ENCODE results near the gene LIAS.
"Not testable (repeated sequence)": the region's sequence is repeated elsewhere in the genome, so short reads cannot be mapped to it uniquely, and the experiment has no call there.

Gene LIAS

GRCh38 chr4:39455486-39455885, 3.4 kb upstream of the LIAS start:
- Histone ChIP-seq H3K27ac (ENCODE audit: low read depth, low read length) (no peak overlapping the region), H3K9ac (ENCODE audit: low read length) (no peak overlapping the region), H3K27me3 (ENCODE audit: insufficient read depth, low read length) (no peaks in the 10 kb centered on the region), H3K4me2 (ENCODE audit: low read length) (no peak overlapping the region), H3K79me1 (ENCODE audit: low read length) (peaks cover 5% of the 10 kb centered on the region), H3K4me3 (ENCODE audit: low read depth, low read length) (no peak overlapping the region), H2BK12ac (ENCODE audit: low read length) (no peak overlapping the region), H3K4me1 (ENCODE audit: control insufficient read depth in 1 of 2, insufficient read depth in 2 of 2, low read length in 2 of 2) (no peaks in the 10 kb centered on the region), H3K18ac (ENCODE audit: low read length) (no peak overlapping the region), H2AFZ (ENCODE audit: insufficient read depth, low read length, poor library complexity) (no peak overlapping the region), H3K23ac (ENCODE audit: low read length) (no peak overlapping the region), H3K79me2 (ENCODE audit: control insufficient read depth, insufficient read depth, low read length, poor library complexity) (peaks cover 7% of the 10 kb centered on the region), H4K12ac (ENCODE audit: low read depth, low read length) (no peak overlapping the region), H3K36me3 (ENCODE audit: control insufficient read depth in 1 of 2, insufficient read depth in 2 of 2, low read length in 2 of 2) (peaks cover 16 to 42% of the 10 kb centered on the region in 2 experiments), H2BK120ac (ENCODE audit: insufficient read depth, low read length, poor library complexity) (no peak overlapping the region), H3K14ac (ENCODE audit: low read length) (no peak overlapping the region), H2BK5ac (ENCODE audit: low read depth, low read length, poor library complexity) (no peak overlapping the region), H4K91ac (ENCODE audit: low read depth, low read length) (no peak overlapping the region), H3K9me3 (ENCODE audit: insufficient read depth, low read depth, low read length) (no peaks in the 10 kb centered on the region), H4K8ac (ENCODE audit: low read depth, low read length) (no peak overlapping the region), H2AK5ac (ENCODE audit: low read length) (no peak overlapping the region), H3K4ac (ENCODE audit: low read depth, low read length) (no peak overlapping the region)
- no CpG with 5 or more reads among the region's 6 CpGs for WGBS (ENCODE audit: extremely low coverage, insufficient coverage, insufficient read length)
- no peak for DNase-seq

- H3K79me2 ChIP-seq (ENCODE audit: control insufficient read depth, insufficient read depth, low read length, poor library complexity): peaks cover 7% of the 10 kb centered on the region
- no peak overlapping the region for H4K12ac ChIP-seq (ENCODE audit: low read depth, low read length)
- no peak for DNase-seq
- no peaks in the 10 kb centered on the region for H3K4me1 ChIP-seq (ENCODE audit: control insufficient read depth in 1 of 2, insufficient read depth in 2 of 2, low read length in 2 of 2)
- peak overlapping the region; percentile 66 for H3K4me2 ChIP-seq (ENCODE audit: low read length)
- no peak overlapping the region for H3K4me3 ChIP-seq (ENCODE audit: low read depth, low read length)
- peaks cover 5% of the 10 kb centered on the region for H3K79me1 ChIP-seq (ENCODE audit: low read length)
- H3K9me3 ChIP-seq (ENCODE audit: insufficient read depth, low read depth, low read length): no peaks in the 10 kb centered on the region
- H4K91ac ChIP-seq (ENCODE audit: low read depth, low read length): no peak overlapping the region
- H3K27ac ChIP-seq (ENCODE audit: low read depth, low read length): no peak overlapping the region
- WGBS (ENCODE audit: extremely low coverage, insufficient coverage, insufficient read length): no CpG with 5 or more reads among the region's 10 CpGs
- no peak overlapping the region for H2AK5ac ChIP-seq (ENCODE audit: low read length)
- H2BK12ac ChIP-seq (ENCODE audit: low read length): no peak overlapping the region
- no peak overlapping the region for H2BK5ac ChIP-seq (ENCODE audit: low read depth, low read length, poor library complexity)
- H3K9ac ChIP-seq (ENCODE audit: low read length): no peak overlapping the region
- peak overlapping the region; percentile 85 for H3K4ac ChIP-seq (ENCODE audit: low read depth, low read length)
- no peak overlapping the region for H3K14ac ChIP-seq (ENCODE audit: low read length)
- no peak overlapping the region for H2BK120ac ChIP-seq (ENCODE audit: insufficient read depth, low read length, poor library complexity)
- no peak overlapping the region for H4K8ac ChIP-seq (ENCODE audit: low read depth, low read length)
- H2AFZ ChIP-seq (ENCODE audit: insufficient read depth, low read length, poor library complexity): no peak overlapping the region
- no peaks in the 10 kb centered on the region for H3K27me3 ChIP-seq (ENCODE audit: insufficient read depth, low read length)
- H3K23ac ChIP-seq (ENCODE audit: low read length): no peak overlapping the region
- peaks cover 14 to 34% of the 10 kb centered on the region in 2 experiments for H3K36me3 ChIP-seq (ENCODE audit: control insufficient read depth in 1 of 2, insufficient read depth in 2 of 2, low read length in 2 of 2)
- no peak overlapping the region for H3K18ac ChIP-seq (ENCODE audit: low read length)
Measured at GRCh38 chr4:39456946-39457763, 1.7 kb upstream of the LIAS start.

- Histone ChIP-seq H3K4ac (ENCODE audit: low read depth, low read length) (peak overlapping the region; percentile 91), H3K36me3 (ENCODE audit: control insufficient read depth in 1 of 2, insufficient read depth in 2 of 2, low read length in 2 of 2) (peaks cover 16 to 26% of the 10 kb centered on the region in 2 experiments), H3K9ac (ENCODE audit: low read length) (peak overlapping the region; percentile 98), H4K8ac (ENCODE audit: low read depth, low read length) (peak overlapping the region; percentile 91), H3K4me2 (ENCODE audit: low read length) (peak overlapping the region; percentile 66), H2AK5ac (ENCODE audit: low read length) (peak overlapping the region; percentile 67), H3K18ac (ENCODE audit: low read length) (peak overlapping the region; percentile 13), H3K27ac (ENCODE audit: low read depth, low read length) (peak overlapping the region; percentile 89), H4K12ac (ENCODE audit: low read depth, low read length) (peak overlapping the region; percentile 55), H2BK5ac (ENCODE audit: low read depth, low read length, poor library complexity) (peak overlapping the region; percentile 55), H3K4me3 (ENCODE audit: low read depth, low read length) (peak overlapping the region; percentile 82), H4K91ac (ENCODE audit: low read depth, low read length) (peak overlapping the region; percentile 83), H2AFZ (ENCODE audit: insufficient read depth, low read length, poor library complexity) (peak overlapping the region; percentile 46), H2BK120ac (ENCODE audit: insufficient read depth, low read length, poor library complexity) (peak overlapping the region; percentile 74), H3K14ac (ENCODE audit: low read length) (peak overlapping the region; percentile 75)
- H2BK12ac ChIP-seq (ENCODE audit: low read length); H3K27me3 ChIP-seq (ENCODE audit: insufficient read depth, low read length); H3K23ac ChIP-seq (ENCODE audit: low read length); H3K79me2 ChIP-seq (ENCODE audit: control insufficient read depth, insufficient read depth, low read length, poor library complexity); H3K9me3 ChIP-seq (ENCODE audit: insufficient read depth, low read depth, low read length); H3K4me1 ChIP-seq (ENCODE audit: control insufficient read depth in 1 of 2, insufficient read depth in 2 of 2, low read length in 2 of 2); H3K79me1 ChIP-seq (ENCODE audit: low read length): not testable (repeated sequence)
- peak in 1 of 2 donors; percentile 20 for DNase-seq
- WGBS (ENCODE audit: extremely low coverage, insufficient coverage, insufficient read length): no CpG with 5 or more reads among the region's 13 CpGs
Measured at GRCh38 chr4:39458161-39458504, 723 bp upstream of the LIAS start.

GRCh38 chr4:39464886-39465501, 6.1 kb downstream of the LIAS start:
- Histone ChIP-seq H3K23ac (ENCODE audit: low read length) (no peak overlapping the region), H3K18ac (ENCODE audit: low read length) (no peak overlapping the region), H2BK12ac (ENCODE audit: low read length) (no peak overlapping the region), H3K27me3 (ENCODE audit: insufficient read depth, low read length) (no peaks in the 10 kb centered on the region), H3K4me3 (ENCODE audit: low read depth, low read length) (no peak overlapping the region), H2AFZ (ENCODE audit: insufficient read depth, low read length, poor library complexity) (no peak overlapping the region), H4K91ac (ENCODE audit: low read depth, low read length) (no peak overlapping the region), H3K4me2 (ENCODE audit: low read length) (no peak overlapping the region), H3K4me1 (ENCODE audit: control insufficient read depth in 1 of 2, insufficient read depth in 2 of 2, low read length in 2 of 2) (peaks cover 0 to 3% of the 10 kb centered on the region in 2 experiments), H3K79me1 (ENCODE audit: low read length) (peaks cover 3% of the 10 kb centered on the region), H4K12ac (ENCODE audit: low read depth, low read length) (no peak overlapping the region), H3K27ac (ENCODE audit: low read depth, low read length) (no peak overlapping the region), H2BK5ac (ENCODE audit: low read depth, low read length, poor library complexity) (no peak overlapping the region), H3K36me3 (ENCODE audit: control insufficient read depth in 1 of 2, insufficient read depth in 2 of 2, low read length in 2 of 2) (peaks cover 0 to 10% of the 10 kb centered on the region in 2 experiments), H2BK120ac (ENCODE audit: insufficient read depth, low read length, poor library complexity) (no peak overlapping the region), H2AK5ac (ENCODE audit: low read length) (no peak overlapping the region), H3K4ac (ENCODE audit: low read depth, low read length) (no peak overlapping the region), H4K8ac (ENCODE audit: low read depth, low read length) (no peak overlapping the region), H3K9ac (ENCODE audit: low read length) (no peak overlapping the region), H3K14ac (ENCODE audit: low read length) (no peak overlapping the region), H3K79me2 (ENCODE audit: control insufficient read depth, insufficient read depth, low read length, poor library complexity) (no peaks in the 10 kb centered on the region), H3K9me3 (ENCODE audit: insufficient read depth, low read depth, low read length) (no peaks in the 10 kb centered on the region)
- no CpG with 5 or more reads among the region's 2 CpGs for WGBS (ENCODE audit: extremely low coverage, insufficient coverage, insufficient read length)
- peak in 1 of 2 donors; percentile 56 for DNase-seq

Measured in trophoblast cell (in vitro differentiated cells and primary cell).